GM06990 (cell line): Measurements from ENCODE around the gene HELZ2.

Source experiments
- DNase-seq: peaks from one replicate; pipeline ENCODE4 v3.0.0-alpha.2; 2011; ENCODE audit not compliant: insufficient read length; ENCODE audit errors: extremely low read depth
- H3K27me3 ChIP-seq: replicated peaks from 2 replicates; pipeline ENCODE4 v1.6.0; 2011; ENCODE audit warnings: low read length; ENCODE audit not compliant: control insufficient read depth, insufficient read depth
- H3K36me3 ChIP-seq: 2 replicates; pipeline ENCODE4 v1.5.1; 2011; ENCODE audit warnings: low read length; ENCODE audit not compliant: control insufficient read depth, insufficient read depth
- H3K4me3 ChIP-seq: replicated peaks from 2 replicates; pipeline ENCODE4 v1.5.1; 2011; ENCODE audit warnings: low read depth, mild to moderate bottlenecking, control low read depth, low read length
- CTCF ChIP-seq: IDR thresholded peaks from 2 replicates; pipeline ENCODE4 v1.5.1; 2011; ENCODE audit warnings: low read length, control low read depth, mild to moderate bottlenecking, inconsistent platforms; ENCODE audit not compliant: insufficient read depth, poor library complexity, severe bottlenecking

The HELZ2 gene

GRCh38 chr20:63599396-63600050, 25.5 kb upstream of the HELZ2 start:
- no peaks in the 10 kb centered on the region for H3K27me3 ChIP-seq
- no peak for TF ChIP-seq CTCF
- H3K36me3 ChIP-seq, result peaks cover 21% of the 10 kb centered on the region
- no peak for DNase-seq
- no peak overlapping the region for H3K4me3 ChIP-seq

GRCh38 chr20:63598479-63599395, 24.7 kb upstream of the HELZ2 start:
- TF ChIP-seq CTCF, result no peak
- Histone ChIP-seq H3K27me3 (no peaks in the 10 kb centered on the region), H3K4me3 (no peak overlapping the region), H3K36me3 (peaks cover 21% of the 10 kb centered on the region)
- no peak for DNase-seq

- Histone ChIP-seq H3K27me3 (no peaks in the 10 kb centered on the region), H3K4me3 (no peak overlapping the region), H3K36me3 (peaks cover 20% of the 10 kb centered on the region)
- no peak for DNase-seq
- no peak for TF ChIP-seq CTCF
These were observed 23.8 kb upstream of the HELZ2 start for GRCh38 chr20:63597651-63598478.

- Histone ChIP-seq H3K36me3 (peaks cover 16% of the 10 kb centered on the region), H3K27me3 (no peaks in the 10 kb centered on the region), H3K4me3 (no peak overlapping the region)
- no peak for DNase-seq
- no peak for TF ChIP-seq CTCF
These were observed 22.4 kb upstream of the HELZ2 start for GRCh38 chr20:63596423-63596822.

GRCh38 chr20:63595416-63596127, 21.5 kb upstream of the HELZ2 start:
- Histone ChIP-seq H3K4me3 (no peak overlapping the region), H3K27me3 (no peaks in the 10 kb centered on the region), H3K36me3 (peaks cover 13% of the 10 kb centered on the region)
- TF ChIP-seq CTCF, result no peak
- no peak for DNase-seq
